ENCODE results near the gene MAP6. TPM values are rescaled to one million over a fixed set of nuclear protein-coding genes. Genes with fewer than 3 reads are reported as not detected.

MAP6 gene
- total and polyA plus RNA-seq, 8 donors: 0.58 to 27.2 (median 3.6) TPM

GRCh38 chr11:75583718-75584658 lies 84.8 kb downstream of the MAP6 start:
- 28 to 48% (median 41%) methylated on average over 21 to 41 of the region's 42 CpGs for WGBS, 5 donors
- Histone ChIP-seq H3K27ac (peak overlapping the region; percentile 87 to 97 (median 93)), H3K4me3 (peak overlapping the region; percentile 55 to 79 (median 70)), H3K4me1 (peaks cover 14 to 26% (median 22%) of the 10 kb centered on the region in 4 donors), H3K9me3 (no peaks in the 10 kb centered on the region), H3K36me3 (no peaks in the 10 kb centered on the region), H3K27me3 (peaks cover 0 to 12% (median 0%) of the 10 kb centered on the region in 3 donors)
- intact Hi-C loops (cut with DNase I; ENCODE audit: low total_unique reads): no loop called here
- no peak for TF ChIP-seq EP300 (IDR thresholded peaks at IDR 0.05)
- peak in 1 of 3 donors; percentile 35 for TF ChIP-seq POLR2AphosphoS5 (IDR thresholded peaks at IDR 0.05)
- TF ChIP-seq POLR2A (IDR thresholded peaks at IDR 0.05): no peak
- TF ChIP-seq CTCF (IDR thresholded peaks at IDR 0.05): no peak
- DNase-seq: peak; percentile 39 to 92

- peak overlapping the region; percentile 87 to 97 (median 93) for H3K27ac ChIP-seq
- DNase-seq: peak; percentile 46 to 95
- peaks cover 0 to 12% (median 0%) of the 10 kb centered on the region in 3 donors for H3K27me3 ChIP-seq
- intact Hi-C loops (cut with DNase I; ENCODE audit: low total_unique reads): no loop called here
- no peak for TF ChIP-seq EP300 (IDR thresholded peaks at IDR 0.05)
- TF ChIP-seq POLR2A (IDR thresholded peaks at IDR 0.05): no peak
- peak in 1 of 7 experiments; percentile 20 for TF ChIP-seq CTCF (IDR thresholded peaks at IDR 0.05)
- TF ChIP-seq POLR2AphosphoS5 (IDR thresholded peaks at IDR 0.05): no peak
- no peaks in the 10 kb centered on the region for H3K9me3 ChIP-seq
- H3K36me3 ChIP-seq: no peaks in the 10 kb centered on the region
- 2 to 8% (median 3%) methylated on average over 12 to 68 of the region's 68 CpGs for WGBS, 5 donors
- peaks cover 14 to 26% (median 22%) of the 10 kb centered on the region in 4 donors for H3K4me1 ChIP-seq
- H3K4me3 ChIP-seq: peak overlapping the region; percentile 55 to 79 (median 70)
Measured at GRCh38 chr11:75582895-75583717, 85.7 kb downstream of the MAP6 start.

- 45 to 53% (median 48%) methylated on average over 4 of the region's 4 CpGs for WGBS, 5 donors
- peak overlapping the region; percentile 87 to 97 (median 93) for H3K27ac ChIP-seq
Measured at GRCh38 chr11:75582506-75582894, 86.3 kb downstream of the MAP6 start.

More at GRCh38 chr11:75582506-75582894, 86.3 kb downstream of the MAP6 start:
- TF ChIP-seq POLR2AphosphoS5 (IDR thresholded peaks at IDR 0.05) (no peak), POLR2A (IDR thresholded peaks at IDR 0.05) (no peak), CTCF (IDR thresholded peaks at IDR 0.05) (no peak), EP300 (IDR thresholded peaks at IDR 0.05) (no peak)
- no peak for DNase-seq
- Histone ChIP-seq H3K4me1 (peaks cover 14 to 27% (median 22%) of the 10 kb centered on the region in 4 donors), H3K36me3 (no peaks in the 10 kb centered on the region), H3K4me3 (peak overlapping the region; percentile 55 to 79 (median 70)), H3K9me3 (no peaks in the 10 kb centered on the region), H3K27me3 (peaks cover 0 to 12% (median 0%) of the 10 kb centered on the region in 3 donors)
- intact Hi-C loops (cut with DNase I; ENCODE audit: low total_unique reads): no loop called here
